C4-2B (cell line): ENCODE results near the gene BTAF1.

Source experiments
- ZFX ChIP-seq: fragments of 450-650 bp; IDR thresholded peaks from 2 replicates; pipeline ENCODE4 v1.6.1; 2017
- TF ChIP-seq, protein P1 (sequence below): fragments of 450-650 bp; conservative IDR thresholded peaks from 2 replicates; pipeline ENCODE4 v1.5.1; 2017; ENCODE audit warnings: mild to moderate bottlenecking

DNA sequence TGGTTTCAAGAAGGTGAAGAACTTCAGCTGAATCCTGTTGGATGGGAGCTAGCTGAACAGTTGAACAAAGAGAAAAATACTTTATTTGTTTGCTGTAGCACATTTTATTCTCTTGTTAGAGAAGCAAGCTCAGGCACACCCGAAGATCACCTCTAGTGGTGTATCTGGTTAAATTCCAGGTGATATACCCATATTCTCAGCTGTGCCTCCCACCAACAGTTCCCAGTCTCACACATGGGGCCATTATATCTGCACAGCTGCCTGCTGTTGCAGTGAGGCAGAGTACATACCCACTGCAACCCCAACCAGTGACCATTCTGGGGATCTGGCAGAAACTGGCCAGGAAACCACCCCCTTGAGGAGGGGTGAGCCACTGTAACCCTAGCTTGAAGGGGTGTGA is 9.2 kb downstream of the BTAF1 start:
- TF ChIP-seq, protein P1, sequence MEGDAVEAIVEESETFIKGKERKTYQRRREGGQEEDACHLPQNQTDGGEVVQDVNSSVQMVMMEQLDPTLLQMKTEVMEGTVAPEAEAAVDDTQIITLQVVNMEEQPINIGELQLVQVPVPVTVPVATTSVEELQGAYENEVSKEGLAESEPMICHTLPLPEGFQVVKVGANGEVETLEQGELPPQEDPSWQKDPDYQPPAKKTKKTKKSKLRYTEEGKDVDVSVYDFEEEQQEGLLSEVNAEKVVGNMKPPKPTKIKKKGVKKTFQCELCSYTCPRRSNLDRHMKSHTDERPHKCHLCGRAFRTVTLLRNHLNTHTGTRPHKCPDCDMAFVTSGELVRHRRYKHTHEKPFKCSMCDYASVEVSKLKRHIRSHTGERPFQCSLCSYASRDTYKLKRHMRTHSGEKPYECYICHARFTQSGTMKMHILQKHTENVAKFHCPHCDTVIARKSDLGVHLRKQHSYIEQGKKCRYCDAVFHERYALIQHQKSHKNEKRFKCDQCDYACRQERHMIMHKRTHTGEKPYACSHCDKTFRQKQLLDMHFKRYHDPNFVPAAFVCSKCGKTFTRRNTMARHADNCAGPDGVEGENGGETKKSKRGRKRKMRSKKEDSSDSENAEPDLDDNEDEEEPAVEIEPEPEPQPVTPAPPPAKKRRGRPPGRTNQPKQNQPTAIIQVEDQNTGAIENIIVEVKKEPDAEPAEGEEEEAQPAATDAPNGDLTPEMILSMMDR = no peak; the same call in 1 of the 2 replicates
- TF ChIP-seq ZFX = no peak
